GM12801 (cell line): ENCODE results near the gene AGA.

Experiments used
- TF ChIP-seq, protein P1 (sequence below): IDR thresholded peaks from one replicate; pipeline ENCODE4 v1.5.1; 2011; ENCODE audit warnings: control low read depth; ENCODE audit not compliant: insufficient read length; ENCODE audit errors: extremely low read depth

The AGA gene

DNA sequence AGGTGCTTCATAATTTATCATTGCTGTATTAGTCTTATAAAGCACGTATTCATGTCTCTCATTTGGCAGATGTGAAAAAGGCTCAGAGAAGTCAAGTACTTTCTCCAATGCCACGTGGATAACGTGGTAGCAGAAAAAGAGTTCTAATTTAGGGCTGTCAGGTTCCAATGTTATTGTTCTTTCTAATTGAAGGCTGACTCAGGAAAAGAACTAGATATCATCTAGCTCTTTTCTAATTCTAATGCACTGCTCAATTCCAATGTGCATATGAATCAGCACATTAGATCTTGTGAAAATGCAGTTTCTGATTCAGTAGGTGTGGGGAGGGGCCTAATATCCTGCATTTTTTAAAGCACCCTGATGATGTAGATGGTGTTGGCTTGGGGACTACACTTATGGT is 22.8 kb downstream of the AGA start:
- TF ChIP-seq, protein P1, sequence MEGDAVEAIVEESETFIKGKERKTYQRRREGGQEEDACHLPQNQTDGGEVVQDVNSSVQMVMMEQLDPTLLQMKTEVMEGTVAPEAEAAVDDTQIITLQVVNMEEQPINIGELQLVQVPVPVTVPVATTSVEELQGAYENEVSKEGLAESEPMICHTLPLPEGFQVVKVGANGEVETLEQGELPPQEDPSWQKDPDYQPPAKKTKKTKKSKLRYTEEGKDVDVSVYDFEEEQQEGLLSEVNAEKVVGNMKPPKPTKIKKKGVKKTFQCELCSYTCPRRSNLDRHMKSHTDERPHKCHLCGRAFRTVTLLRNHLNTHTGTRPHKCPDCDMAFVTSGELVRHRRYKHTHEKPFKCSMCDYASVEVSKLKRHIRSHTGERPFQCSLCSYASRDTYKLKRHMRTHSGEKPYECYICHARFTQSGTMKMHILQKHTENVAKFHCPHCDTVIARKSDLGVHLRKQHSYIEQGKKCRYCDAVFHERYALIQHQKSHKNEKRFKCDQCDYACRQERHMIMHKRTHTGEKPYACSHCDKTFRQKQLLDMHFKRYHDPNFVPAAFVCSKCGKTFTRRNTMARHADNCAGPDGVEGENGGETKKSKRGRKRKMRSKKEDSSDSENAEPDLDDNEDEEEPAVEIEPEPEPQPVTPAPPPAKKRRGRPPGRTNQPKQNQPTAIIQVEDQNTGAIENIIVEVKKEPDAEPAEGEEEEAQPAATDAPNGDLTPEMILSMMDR: no peak

DNA sequence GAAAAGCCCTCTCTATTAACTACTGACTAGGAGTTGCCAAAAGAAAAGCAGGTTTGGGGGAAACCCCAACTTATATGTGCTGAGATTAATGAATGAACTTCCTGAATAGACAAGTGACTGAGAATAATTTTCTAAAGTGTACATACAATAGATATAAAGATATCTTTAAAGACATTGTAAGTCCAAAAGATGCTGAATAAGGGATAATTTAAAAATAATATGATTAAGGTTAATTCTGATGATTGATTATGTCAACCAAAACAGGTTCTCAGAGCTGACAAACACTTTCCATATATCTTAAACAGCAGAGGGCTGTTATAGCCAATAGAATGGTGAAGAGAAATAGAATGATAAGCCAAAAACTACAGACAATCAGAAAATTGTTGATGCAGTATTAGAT is 28.6 kb downstream of the AGA start:
- TF ChIP-seq, protein P1: no peak

DNA sequence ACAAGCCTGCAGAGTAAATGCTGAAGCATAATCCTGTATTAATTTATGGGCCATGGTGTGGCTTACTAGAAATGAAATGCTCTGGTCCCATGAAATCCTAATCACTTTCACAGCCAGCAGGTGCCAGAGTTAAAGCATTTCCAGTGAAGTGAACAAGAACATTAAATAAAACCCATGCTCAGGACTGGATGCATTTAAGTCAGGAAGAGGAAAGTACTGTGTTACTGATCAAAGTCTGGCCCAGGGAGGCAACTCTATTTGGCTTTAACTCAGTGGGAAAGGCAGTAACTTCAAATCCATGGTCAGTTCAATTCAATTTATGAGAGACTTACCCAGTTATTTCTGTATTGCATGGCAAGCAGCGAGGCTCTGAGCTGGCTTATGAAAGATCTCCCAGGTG is 29.2 kb downstream of the AGA start:
- TF ChIP-seq, protein P1: no peak

DNA sequence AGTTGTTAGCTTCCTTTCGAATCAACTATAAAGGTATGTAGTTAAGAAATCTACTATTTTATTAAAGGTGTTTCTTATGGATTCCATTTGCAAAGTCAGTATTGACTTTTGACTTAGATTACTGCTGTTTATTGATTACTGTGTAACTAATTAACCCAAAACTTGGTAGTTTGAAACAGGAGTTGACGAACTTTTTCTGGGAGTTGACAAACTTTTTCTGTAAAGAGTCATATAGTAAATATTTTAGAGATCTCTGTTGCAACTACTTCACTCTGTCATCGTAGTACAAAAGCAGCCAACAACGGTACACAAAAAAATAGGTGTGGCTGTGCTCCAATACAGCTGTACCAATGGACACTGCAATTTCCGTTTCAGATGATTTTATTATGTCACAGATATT is 30.2 kb downstream of the AGA start:
- TF ChIP-seq, protein P1: no peak

DNA sequence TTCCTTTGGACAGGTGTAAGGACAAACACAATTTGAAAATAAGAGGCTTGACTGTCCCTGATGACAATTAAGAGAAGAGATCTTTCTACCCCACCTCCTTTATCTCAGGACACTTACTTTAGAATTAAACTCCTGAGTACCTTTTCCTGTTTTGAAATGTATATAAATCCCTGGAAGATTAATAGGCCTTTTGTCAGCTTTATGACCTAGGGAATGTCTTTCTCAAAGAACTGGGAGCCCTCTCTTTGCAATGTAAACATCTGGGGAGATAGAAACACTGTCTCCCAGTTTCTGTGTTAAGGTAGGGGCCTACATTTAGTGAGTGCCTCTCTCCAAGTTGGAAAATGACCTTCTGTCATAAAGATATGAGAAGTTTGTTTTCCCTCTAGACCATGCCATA is 31.7 kb downstream of the AGA start:
- TF ChIP-seq, protein P1: no peak

DNA sequence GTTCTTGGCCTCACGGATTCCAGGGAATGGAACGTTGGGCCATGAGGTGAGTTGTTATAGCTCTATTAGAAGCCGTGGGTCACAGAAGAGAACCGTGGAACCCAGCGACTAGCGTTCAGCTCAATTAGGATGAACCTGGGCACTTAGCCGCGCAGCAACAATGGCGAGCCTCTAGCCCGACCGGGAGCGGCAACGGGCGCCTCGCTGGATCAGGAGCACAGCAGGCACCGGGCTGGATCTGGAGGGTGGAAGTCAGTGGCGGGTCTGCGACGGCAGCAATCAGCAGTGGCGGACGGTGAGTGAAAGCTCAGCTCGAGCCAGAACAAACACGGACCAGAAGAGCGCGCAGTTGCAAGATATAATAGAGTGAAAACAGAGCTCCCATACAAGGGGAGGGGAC is 34.2 kb downstream of the AGA start:
- TF ChIP-seq, protein P1: no peak

DNA sequence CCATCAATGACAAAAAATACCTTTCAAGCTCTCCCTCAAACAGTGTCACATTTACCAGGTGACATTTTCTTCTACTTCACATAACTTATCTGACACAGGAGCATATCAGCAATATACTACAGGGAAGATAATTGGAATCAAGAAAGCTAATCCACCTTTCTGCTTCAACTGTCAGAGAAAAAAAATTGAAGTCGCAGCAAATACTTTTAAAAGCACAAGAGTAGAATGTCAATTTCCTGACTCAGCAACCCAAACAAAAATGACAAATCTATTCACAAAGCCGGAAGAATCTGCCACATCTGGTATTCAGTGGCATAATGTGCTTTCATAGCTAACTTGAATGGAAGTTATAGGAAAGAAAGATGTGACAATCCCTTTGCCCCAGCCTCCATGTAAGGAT is 36.7 kb downstream of the AGA start:
- TF ChIP-seq, protein P1: no peak

DNA sequence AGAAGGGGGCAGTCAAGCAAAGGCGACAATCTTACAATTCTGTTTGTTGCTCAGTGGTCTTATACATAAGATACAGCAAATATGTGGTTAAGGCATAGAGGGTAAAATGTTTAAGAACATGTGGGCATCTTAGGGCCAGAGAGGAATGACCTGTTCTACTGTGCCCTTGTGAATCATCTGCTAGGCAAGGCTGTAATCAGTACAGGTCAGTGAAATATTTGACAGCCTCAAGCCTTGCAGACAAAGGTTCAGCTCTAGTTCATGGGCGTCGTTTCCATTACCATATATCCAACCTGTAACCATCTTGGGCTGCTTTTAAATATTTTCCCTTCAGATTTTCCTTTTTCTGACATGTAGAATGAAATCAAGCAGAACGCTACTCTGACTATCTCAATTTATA is 37.3 kb downstream of the AGA start:
- TF ChIP-seq, protein P1: no peak
